Body of pancreas (tissue), 4 donors: ENCODE results near the gene CDC5L.
A peak's percentile ranks its signal among the peaks of the same experiment; 100 is the strongest.

ENCODE experiments used
- POLR2A ChIP-seq, 3 donors: fragments of 450-650 bp; IDR thresholded peaks; one replicate each; pipeline ENCODE4 v1.6.1; 2016; ENCODE audit warnings: antibody characterized with exemption in 3 of 3, mild to moderate bottlenecking in 2 of 3
- TF ChIP-seq, protein P1 (sequence below), 7 experiments: fragments of 450-650 bp in 4 of 7; fragments of 200-600 bp in 3 of 7; sonication (generic) in 3 of 7; IDR thresholded peaks; one replicate each; pipeline ENCODE4 v1.5.1; 2016 to 2019; ENCODE audit warnings: antibody characterized with exemption in 7 of 7

GRCh38 chr6:44494011-44494501, 106.5 kb downstream of the CDC5L start:
- TF ChIP-seq, protein P1, sequence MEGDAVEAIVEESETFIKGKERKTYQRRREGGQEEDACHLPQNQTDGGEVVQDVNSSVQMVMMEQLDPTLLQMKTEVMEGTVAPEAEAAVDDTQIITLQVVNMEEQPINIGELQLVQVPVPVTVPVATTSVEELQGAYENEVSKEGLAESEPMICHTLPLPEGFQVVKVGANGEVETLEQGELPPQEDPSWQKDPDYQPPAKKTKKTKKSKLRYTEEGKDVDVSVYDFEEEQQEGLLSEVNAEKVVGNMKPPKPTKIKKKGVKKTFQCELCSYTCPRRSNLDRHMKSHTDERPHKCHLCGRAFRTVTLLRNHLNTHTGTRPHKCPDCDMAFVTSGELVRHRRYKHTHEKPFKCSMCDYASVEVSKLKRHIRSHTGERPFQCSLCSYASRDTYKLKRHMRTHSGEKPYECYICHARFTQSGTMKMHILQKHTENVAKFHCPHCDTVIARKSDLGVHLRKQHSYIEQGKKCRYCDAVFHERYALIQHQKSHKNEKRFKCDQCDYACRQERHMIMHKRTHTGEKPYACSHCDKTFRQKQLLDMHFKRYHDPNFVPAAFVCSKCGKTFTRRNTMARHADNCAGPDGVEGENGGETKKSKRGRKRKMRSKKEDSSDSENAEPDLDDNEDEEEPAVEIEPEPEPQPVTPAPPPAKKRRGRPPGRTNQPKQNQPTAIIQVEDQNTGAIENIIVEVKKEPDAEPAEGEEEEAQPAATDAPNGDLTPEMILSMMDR (IDR thresholded peaks at IDR 0.05), result peak in 1 of 7 experiments; percentile 13
- TF ChIP-seq POLR2A (IDR thresholded peaks at IDR 0.05), result no peak
